GM21515 (cell line): ENCODE data around the gene LYZL2.
"Not testable (repeated sequence)": the region's sequence is repeated elsewhere in the genome, so short reads cannot be mapped to it uniquely, and the experiment has no call there.

ENCODE experiments used
- ATAC-seq: cut with Tn5 transposase; IDR thresholded peaks from one replicate; pipeline ENCODE4 v1.9.1; 2021; ENCODE audit not compliant: unreplicated experiment

Gene LYZL2

DNA sequence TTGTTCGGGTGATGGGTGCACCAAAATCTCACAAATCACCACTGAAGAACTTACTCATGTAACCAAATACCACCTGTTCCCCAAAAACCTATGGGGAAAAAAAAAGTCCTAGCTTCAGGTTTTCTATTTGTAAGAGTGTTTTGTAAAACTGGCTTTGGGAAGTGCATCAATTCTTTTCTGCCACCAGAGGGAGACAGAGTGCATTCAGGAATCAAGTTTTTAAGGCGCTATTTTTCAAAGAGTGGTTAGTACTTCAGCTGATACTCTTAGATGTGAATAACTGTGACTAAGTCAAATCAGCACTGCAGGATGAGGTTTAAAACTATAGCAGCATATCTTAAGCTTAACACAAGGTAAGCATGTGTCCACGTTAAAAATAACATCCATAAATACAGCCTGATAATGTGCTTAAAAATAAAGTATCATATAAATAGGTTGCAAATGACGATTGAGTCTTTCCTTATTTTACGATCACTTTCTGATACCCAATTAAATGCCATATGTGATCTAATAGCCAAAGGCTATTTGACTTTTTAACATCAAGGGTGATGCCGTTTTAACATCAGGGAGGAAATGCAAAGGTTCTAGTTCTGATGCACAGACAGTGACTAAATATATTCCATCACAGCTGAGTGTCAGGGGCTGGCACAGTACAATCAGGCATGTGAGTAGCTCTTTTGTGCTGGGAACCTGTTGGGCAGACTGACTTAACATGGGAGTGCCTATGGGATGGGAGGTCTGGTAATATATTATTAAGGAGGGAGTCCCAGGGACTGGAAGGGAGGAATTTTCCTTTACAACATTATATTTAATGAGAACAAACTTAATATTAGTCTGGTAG is 10.6 kb upstream of the LYZL2 start:
- ATAC-seq: no peak

DNA sequence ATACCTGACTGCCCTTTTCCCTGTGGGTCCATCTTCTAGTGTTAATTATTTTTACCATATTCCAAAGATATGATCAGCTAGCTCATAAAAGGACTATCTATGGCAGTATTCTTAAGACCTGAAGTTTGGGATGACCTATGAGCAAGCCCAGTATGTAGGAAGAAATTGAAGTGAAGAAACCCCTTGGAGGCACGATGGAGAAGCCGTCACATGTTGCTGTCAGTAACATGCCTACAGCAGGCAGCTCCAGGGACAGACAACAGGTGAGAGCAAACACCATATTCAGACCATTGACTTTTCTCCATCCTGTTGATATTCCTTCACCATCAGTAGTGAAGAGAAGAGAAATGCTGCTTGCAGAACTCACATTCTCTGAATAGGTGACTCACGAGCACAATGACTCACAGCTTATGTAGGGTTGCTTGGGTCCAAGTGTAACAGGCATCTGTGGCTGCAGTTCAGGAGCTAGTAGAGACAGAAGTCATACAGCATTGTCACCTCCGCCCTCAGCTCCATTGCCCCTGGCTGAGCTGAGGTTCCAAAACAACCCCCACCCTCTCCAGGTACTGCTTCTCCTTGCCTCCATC is 8.4 kb upstream of the LYZL2 start:
- no peak for ATAC-seq

- ATAC-seq: no peak
Measured at GRCh38 chr10:30631188-30631587, 1.6 kb upstream of the LYZL2 start.

- ATAC-seq: no peak
Measured at GRCh38 chr10:30630571-30630970, 1.0 kb upstream of the LYZL2 start.

GRCh38 chr10:30628576-30628975 is 977 bp downstream of the LYZL2 start:
- not testable (repeated sequence) for ATAC-seq

GRCh38 chr10:30626837-30627236 is 2.7 kb downstream of the LYZL2 start:
- not testable (repeated sequence) for ATAC-seq

DNA sequence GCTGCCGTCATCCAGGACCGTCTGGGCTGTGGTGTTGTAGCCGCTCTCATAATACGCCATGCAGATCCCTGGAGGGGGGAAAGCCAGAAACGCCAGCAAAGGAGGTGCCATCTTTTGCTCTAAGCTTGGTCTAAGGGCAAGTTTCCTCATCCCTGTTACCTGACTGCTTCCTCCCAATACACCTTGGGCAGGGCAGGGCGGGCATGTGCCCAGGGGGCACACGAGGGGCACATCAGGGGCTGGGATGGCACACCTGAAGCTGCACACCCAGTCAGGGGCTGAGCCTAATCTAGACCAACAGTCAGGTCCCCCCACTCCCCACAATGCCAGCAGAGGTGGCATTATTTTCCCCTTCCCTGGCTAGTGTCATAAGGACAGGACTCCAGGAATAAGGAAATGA is 3.4 kb downstream of the LYZL2 start:
- ATAC-seq: not testable (repeated sequence)

- no peak for ATAC-seq
Measured at GRCh38 chr10:30625080-30625479, 4.5 kb downstream of the LYZL2 start.

GRCh38 chr10:30619966-30620365 is 9.6 kb downstream of the LYZL2 start:
- ATAC-seq: no peak

- ATAC-seq: no peak
Measured at GRCh38 chr10:30617070-30617469, 12.5 kb downstream of the LYZL2 start.

GRCh38 chr10:30611041-30611440 is 18.5 kb downstream of the LYZL2 start:
- ATAC-seq: not testable (repeated sequence)

- no peak for ATAC-seq
Measured at GRCh38 chr10:30607814-30608213, 21.7 kb downstream of the LYZL2 start.

DNA sequence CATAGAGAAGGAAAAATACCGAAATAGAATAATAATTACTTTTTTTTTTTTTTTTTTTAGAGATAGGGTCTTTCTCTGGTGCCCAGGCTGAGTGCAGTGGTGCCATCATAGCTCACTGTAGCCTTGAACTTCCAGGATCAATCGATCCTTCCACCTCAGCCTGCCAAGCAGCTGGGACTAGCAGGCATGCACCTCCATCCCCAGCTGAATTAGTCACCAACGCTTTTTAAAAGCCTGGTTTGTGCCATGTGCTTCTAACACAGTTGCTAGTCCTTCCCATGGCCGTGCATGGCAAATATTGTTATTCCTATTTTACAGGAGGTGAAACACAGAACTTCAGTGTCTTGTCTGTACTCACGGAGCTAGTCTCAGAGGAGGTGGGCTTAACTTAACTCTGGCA is 23.2 kb downstream of the LYZL2 start:
- no peak for ATAC-seq

DNA sequence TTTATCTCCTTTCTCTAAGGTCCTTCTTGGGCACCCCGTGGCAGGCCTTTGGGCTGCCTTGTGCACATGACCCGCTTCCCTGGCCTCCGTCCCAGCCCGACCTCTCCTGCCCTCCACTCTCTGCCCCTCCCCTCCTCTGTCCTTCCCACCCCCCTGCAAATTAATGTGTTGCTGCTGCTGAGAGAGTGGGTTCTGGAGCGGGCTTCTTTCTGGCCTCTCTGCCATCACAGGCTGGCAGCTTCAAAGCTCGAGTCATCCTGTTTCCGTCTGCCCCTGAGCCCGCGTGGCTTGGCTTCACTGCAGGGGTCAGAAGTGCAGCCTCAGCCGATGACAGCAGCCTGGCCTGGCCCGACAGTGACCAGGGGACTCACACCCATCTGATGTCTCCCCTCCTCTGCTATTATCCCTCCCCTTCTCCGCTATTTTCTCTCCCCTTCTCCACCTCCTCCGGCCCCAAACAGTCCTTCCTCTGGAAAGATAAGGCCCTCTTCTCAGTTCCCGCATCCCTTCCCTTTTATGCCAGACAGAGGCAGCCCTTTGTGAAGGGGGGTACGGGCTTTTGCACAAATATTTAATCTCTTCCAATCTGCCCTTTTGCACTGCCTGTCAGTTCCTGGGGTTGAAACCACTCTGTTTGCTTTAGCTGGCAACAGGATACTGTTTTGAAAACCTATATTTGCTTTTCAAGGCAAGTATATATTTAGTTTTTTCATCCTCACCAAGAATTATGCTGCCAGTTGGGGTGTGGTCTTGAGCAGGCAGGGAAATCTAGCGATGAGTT is 24.0 kb downstream of the LYZL2 start:
- not testable (repeated sequence) for ATAC-seq

DNA sequence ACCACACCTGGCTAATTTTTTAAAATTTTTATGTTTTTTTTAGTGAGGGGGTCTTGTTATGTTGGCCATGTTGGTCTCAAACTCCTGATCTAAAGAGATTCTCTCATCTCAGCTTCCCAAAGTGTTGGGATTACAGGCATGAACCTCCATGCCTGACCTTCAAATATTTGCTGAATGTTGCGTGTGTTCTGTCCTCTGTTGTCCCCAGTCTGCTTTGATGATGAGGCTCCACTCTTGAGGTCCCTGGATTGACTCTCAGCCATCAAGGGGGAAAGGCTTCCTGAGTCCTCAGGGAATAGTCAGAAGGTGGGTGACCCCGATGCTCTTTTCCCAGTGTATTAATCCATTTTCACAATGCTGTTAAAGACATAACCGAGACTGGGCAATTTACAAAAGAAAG is 26.0 kb downstream of the LYZL2 start:
- no peak for ATAC-seq

GRCh38 chr10:30602747-30603146 is 26.8 kb downstream of the LYZL2 start:
- no peak for ATAC-seq

GRCh38 chr10:30600005-30600404 is 29.5 kb downstream of the LYZL2 start:
- no peak for ATAC-seq

GRCh38 chr10:30598105-30598776 is 31.3 kb downstream of the LYZL2 start:
- no peak for ATAC-seq

DNA sequence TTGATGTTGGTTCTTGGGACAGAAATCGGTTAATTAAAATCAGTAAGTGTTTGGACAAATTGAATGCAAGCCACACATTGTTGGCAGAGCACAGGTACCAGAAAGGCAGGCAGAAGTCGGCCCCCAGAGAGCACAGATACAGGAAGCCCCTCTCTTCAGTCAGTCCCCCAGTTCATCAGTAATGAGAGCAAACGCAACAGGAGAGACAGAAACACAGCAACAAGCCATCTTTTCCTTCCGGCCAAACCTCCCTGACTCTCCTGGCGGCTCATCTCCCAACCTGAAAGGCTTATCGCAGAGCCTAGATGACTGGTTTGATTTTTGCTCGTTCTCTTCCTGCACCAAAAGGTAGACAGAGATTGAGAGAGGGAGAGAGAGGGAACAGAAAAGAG is 32.1 kb downstream of the LYZL2 start:
- not testable (repeated sequence) for ATAC-seq

DNA sequence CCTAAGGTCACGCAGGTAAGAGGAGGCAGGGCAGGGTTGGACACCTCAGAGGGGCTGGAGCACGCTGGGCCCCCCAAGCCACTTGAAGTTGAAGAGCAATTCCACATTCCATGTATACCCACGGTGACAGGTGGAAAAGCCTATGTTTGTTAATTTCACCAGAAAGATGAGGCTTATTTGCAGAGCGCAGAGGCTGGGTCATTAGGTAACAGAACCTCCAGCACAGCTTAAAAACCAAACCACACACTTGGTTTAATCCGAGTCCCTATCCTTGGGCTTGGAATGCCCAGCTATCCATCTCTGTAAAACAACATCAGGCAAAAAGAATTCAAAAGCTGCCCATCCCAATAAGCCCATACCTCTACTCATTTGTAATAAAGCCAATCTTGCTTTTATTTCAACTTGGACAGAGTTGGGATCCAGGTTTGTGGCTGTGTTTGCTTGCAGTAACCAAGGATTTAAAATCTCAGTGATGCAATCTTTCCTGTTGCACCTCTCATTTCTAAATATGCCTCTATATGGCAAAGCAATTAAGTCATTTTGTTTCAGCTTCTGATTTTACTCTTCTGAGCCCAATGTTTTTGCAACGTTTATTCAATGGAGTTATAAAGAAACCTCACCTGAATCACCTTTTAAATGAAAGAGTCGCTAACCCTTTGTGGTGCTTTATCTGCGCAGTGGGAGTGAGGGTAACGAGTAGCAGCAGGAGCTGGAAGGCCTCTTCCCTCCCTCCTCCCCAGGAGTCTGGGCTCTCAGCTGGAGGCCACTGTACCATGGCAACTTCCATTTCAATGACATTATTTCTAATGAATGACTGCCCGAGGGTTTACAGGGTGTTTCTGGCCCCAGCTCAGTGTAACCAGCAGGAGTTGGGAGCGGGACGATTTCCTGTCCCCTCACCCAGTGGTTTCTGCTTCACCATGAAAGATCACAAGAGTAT is 32.8 kb downstream of the LYZL2 start:
- ATAC-seq: not testable (repeated sequence)
